Skeletal muscle cell (primary cell): ENCODE results near the gene OTUD4.
"Not testable (repeated sequence)": the region's sequence is repeated elsewhere in the genome, so short reads cannot be mapped to it uniquely, and the experiment has no call there.

Experiments used
- DNase-seq: peaks from one replicate; pipeline ENCODE4 v3.0.0-alpha.2; 2010; ENCODE audit warnings: low read depth
- H3K4me3 ChIP-seq: 2 replicates; pipeline ENCODE4 v1.5.1; 2011; ENCODE audit warnings: low read depth, mild to moderate bottlenecking, control low read depth, low read length, moderate library complexity

Gene OTUD4

GRCh38 chr4:145179861-145180297 is 510 bp downstream of the OTUD4 start:
- not testable (repeated sequence) for DNase-seq
- H3K4me3 ChIP-seq = peak overlapping the region; percentile 67

GRCh38 chr4:145179281-145179860 is 1.0 kb downstream of the OTUD4 start:
- H3K4me3 ChIP-seq = peak overlapping the region; percentile 67
- DNase-seq = no peak

GRCh38 chr4:145178740-145179280 is 1.6 kb downstream of the OTUD4 start:
- no peak for DNase-seq
- H3K4me3 ChIP-seq = peak overlapping the region; percentile 67

- peak overlapping the region; percentile 67 for H3K4me3 ChIP-seq
- no peak for DNase-seq
Measured at GRCh38 chr4:145177906-145178538, 2.4 kb downstream of the OTUD4 start.

- DNase-seq = no peak
Measured at GRCh38 chr4:145177511-145177905, 2.9 kb downstream of the OTUD4 start.

GRCh38 chr4:145176641-145177432 is 3.6 kb downstream of the OTUD4 start:
- no peak for DNase-seq
- no peak overlapping the region for H3K4me3 ChIP-seq

More at GRCh38 chr4:145177511-145177905, 2.9 kb downstream of the OTUD4 start:
- H3K4me3 ChIP-seq = peak overlapping the region; percentile 67

- H3K4me3 ChIP-seq = no peak overlapping the region
- DNase-seq = no peak
Measured at GRCh38 chr4:145171911-145172310, 8.5 kb downstream of the OTUD4 start.

GRCh38 chr4:145170223-145170622 is 10.2 kb downstream of the OTUD4 start:
- no peak for DNase-seq
- no peak overlapping the region for H3K4me3 ChIP-seq

GRCh38 chr4:145168581-145169187 is 11.7 kb downstream of the OTUD4 start:
- no peak overlapping the region for H3K4me3 ChIP-seq
- no peak for DNase-seq

GRCh38 chr4:145167887-145168286 is 12.5 kb downstream of the OTUD4 start:
- H3K4me3 ChIP-seq = no peak overlapping the region
- DNase-seq = no peak

GRCh38 chr4:145161549-145161948 is 18.8 kb downstream of the OTUD4 start:
- no peak for DNase-seq
- H3K4me3 ChIP-seq = no peak overlapping the region

GRCh38 chr4:145156986-145157385 is 23.4 kb downstream of the OTUD4 start:
- no peak for DNase-seq
- no peak overlapping the region for H3K4me3 ChIP-seq

- H3K4me3 ChIP-seq = no peak overlapping the region
- DNase-seq = no peak
Measured at GRCh38 chr4:145155268-145155870, 25.0 kb downstream of the OTUD4 start.

- no peak for DNase-seq
Measured at GRCh38 chr4:145154573-145154972, 25.8 kb downstream of the OTUD4 start.

GRCh38 chr4:145153904-145154298 is 26.5 kb downstream of the OTUD4 start:
- no peak for DNase-seq
- no peak overlapping the region for H3K4me3 ChIP-seq

More at GRCh38 chr4:145154573-145154972, 25.8 kb downstream of the OTUD4 start:
- no peak overlapping the region for H3K4me3 ChIP-seq

GRCh38 chr4:145153181-145153903 is 27.0 kb downstream of the OTUD4 start:
- H3K4me3 ChIP-seq = no peak overlapping the region
- DNase-seq = no peak

- no peak for DNase-seq
- no peak overlapping the region for H3K4me3 ChIP-seq
Measured at GRCh38 chr4:145148980-145149379, 31.4 kb downstream of the OTUD4 start.

GRCh38 chr4:145136219-145136618 is 44.2 kb downstream of the OTUD4 start:
- not testable (repeated sequence) for H3K4me3 ChIP-seq, DNase-seq
